Raji (cell line): ENCODE measurements around the gene WDFY2.

Experiments used
- POLR2A ChIP-seq: IDR thresholded peaks from 2 replicates; pipeline ENCODE4 v1.6.1; 2011; ENCODE audit warnings: low read depth, low read length, control low read depth; ENCODE audit not compliant: insufficient read depth

WDFY2 gene

DNA sequence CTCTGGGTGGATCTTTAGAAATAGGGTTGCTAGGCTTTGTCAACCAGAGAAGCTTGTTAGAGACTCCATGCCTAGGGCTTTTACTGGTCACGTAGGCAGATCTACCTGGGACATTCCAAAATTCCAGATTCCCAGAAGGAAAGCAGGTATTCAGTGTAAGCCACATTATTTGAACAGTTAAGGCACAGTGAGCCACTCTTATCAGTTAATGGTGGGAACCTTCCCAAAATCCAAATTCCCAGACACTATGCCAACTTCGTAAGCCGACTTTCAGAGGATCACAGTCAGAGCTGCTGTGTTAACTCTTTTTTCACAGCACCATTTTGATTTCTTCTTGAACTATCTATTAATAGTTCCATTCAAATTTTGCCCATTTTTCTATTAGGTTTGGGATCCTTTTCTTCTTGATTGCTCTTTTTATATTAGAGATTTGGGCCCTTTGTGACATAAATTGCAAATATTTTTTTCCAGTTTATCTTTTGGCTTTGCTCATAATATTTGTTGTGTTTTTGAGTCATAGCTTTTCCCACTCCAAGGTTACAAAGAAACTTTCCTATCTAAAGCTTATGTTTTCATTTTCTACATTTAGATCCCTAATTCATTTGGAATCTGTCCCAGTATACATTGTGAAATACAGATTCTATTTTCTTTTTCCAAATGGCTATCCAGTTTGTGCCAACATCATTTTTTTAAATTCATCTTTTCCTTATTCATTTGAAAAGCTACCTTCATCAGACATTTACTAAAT lies 142.4 kb downstream of the WDFY2 start:
- TF ChIP-seq POLR2A = no peak

DNA sequence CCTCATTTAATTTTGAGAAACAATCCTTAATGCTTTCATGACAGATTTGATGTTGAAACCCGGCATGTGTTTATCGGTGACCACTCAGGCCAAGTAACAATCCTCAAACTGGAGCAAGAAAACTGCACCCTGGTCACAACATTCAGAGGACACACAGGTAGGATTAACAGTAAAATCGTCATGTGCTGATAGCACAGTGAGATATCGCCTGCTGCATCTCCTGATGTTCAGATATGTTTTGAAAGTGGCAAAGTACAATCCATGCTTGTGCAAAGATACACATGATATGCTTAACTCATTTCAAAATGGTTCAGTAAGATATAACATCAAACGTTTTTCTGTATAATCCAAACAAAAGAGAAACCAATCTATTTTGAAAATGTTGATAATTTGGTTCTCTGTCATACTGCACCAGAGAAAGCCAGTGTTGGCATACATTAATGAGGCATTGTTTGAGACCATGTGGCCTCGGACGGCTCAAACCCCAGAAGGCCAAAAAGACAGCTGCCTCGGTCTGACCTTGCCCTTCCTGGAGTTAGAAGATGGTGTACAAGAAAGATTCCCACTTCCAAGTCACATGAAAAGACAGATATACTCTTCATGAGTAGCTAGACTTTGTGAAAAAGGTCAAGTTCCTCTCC lies 143.5 kb downstream of the WDFY2 start:
- TF ChIP-seq POLR2A = no peak

DNA sequence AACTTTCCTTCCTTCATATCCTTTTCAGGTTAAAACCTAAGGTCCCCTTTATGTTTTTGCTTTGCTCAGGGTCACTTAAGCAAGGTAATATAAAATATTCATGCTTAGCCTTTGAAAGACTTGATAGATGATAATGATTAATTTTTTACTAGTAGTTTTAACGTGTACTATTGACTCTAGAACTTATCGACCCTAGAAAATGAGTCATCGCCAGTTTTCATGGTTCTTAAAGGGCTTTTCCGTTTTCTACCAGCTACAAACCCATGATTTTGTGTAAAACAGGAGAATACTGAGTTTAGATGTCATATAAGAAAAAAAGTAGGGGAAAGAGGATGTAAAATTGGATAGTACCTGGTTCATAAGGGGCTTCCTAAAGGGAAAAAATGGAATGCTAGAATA lies 144.0 kb downstream of the WDFY2 start:
- TF ChIP-seq POLR2A = no peak

- TF ChIP-seq POLR2A = no peak
Observed at GRCh38 chr13:51728972-51729371, 144.7 kb downstream of the WDFY2 start.

GRCh38 chr13:51729866-51730553 lies 145.7 kb downstream of the WDFY2 start:
- no peak for TF ChIP-seq POLR2A

DNA sequence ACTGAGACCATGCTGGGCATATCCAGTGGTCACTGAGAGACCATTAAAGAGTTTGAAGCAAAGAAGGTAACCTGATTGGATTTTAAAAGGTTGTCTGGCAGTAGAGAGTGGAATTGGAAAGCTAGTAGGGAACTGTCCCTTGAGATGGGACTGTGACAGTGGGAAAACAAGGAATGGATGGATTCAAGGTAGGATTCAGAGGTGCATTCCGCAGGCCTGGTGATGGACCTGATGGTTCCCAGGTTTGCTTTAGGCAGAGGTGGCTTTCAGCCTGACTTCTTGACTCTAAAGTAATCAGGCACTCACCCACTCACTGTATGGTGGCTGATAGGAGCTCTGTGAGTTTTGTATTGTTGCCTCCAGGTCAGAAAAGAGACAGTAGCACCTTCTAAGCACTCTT lies 146.7 kb downstream of the WDFY2 start:
- no peak for TF ChIP-seq POLR2A

GRCh38 chr13:51731759-51732158 lies 147.5 kb downstream of the WDFY2 start:
- no peak for TF ChIP-seq POLR2A

DNA sequence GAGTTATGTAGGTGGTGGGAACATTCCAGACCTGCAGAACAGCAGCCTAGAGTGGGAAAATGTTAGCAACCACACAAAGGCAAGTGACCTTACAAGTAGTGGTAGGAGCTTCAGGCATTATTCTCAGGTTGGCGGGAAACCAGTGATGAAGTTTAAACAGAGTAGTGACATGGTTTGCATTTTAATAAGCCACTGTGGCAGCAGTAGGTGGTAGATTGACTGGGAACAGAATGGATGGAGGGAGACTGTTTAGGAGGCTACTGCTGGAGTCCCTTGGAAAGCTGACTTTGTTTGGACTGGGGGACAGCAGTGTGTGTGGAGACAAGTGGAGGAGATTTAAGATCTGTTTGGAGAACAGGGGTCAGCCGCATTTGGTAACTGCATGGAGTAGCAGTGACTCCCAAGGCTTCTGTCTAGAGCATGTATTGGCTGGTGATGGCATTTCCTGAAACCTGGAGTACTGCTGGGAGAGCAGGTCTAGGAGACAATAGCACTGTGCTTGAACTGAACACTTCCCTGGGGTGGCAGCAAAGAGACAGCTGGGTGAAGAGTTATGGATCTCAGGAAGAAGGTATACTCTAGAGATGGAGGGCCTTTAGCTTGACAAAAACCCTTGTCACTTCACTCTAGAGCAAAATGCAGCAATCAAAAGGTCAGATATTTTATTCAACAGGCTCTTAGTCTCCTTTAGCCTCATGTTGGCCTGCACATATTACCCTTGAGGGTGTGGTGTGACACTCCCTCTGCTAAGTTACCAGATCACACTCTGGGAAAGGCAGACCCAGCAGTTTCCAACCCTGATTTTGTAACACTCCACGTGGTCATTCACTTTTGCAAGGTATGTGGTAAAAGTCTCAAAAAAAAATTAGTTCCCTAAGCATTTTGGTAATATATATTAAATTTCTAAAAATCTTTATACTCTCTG lies 149.4 kb downstream of the WDFY2 start:
- no peak for TF ChIP-seq POLR2A

GRCh38 chr13:51734786-51735185 lies 150.5 kb downstream of the WDFY2 start:
- TF ChIP-seq POLR2A = no peak

DNA sequence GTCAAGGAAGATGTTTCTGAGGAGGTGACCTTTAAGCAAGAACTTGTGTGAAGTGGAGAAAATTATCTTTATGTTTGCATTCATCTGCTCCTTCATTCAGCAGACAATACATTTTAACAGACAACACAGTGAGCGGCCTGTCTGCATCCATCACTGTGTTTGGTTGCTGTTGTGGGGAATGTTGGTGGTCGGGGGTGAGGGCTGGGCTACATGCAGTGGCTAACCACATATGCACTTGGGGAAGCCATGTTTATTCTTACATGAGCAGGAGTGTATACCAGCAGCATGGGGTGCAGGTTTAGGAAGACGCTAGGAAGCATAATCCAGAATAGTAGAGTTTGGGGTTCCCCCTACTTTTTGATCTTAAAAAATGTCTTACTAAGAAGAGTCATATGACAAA lies 153.3 kb downstream of the WDFY2 start:
- TF ChIP-seq POLR2A = no peak

DNA sequence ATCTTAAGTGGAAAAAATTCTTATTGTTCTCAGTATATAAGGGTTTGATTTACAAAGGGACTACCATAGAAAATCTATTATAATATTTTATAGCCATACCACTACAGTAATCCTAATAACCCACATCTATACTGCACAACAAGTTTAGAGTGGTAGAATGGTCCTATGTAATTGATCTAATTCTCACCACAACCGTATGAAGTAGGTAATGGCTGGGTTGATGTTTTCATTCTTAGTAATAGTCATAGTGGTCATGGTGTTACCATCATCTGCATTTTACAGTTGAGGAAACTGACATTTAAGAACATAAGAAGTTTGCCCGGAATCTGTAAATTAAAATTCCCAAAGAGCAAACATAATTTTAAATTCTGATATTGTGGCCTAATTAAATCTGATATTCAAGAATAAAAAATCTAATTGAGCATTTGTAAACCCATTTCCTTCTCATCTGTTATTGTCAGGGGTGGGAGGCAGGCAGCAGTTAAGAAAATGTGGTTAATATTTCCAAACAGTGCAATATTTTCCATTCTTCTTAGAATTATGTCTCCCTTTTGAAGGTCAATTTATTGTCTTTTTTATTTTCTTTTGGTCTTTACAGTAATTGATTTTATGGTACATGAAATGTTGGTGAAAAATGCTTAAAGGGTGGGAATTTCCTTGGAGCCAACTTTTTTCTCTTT lies 154.1 kb downstream of the WDFY2 start:
- no peak for TF ChIP-seq POLR2A

GRCh38 chr13:51739027-51739764 lies 154.9 kb downstream of the WDFY2 start:
- TF ChIP-seq POLR2A = no peak

DNA sequence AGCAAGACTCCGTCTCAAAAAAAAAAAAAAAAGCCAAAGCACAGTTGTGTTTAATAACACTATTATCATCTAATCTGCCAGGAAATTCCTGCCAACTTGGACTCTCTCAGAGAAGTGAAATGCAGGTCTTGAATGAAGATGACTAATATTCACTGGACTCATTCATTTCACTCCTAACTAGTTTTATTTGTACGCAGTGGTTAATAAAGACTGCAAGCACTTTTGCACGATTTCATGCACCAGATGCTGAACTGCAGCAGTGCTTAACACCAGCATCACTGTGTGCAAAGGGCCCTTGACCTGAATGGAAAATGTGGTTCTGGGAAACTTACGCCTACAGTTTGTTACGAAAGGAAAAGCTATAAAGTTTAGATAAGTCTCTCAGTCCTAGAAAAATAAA lies 156.4 kb downstream of the WDFY2 start:
- no peak for TF ChIP-seq POLR2A

DNA sequence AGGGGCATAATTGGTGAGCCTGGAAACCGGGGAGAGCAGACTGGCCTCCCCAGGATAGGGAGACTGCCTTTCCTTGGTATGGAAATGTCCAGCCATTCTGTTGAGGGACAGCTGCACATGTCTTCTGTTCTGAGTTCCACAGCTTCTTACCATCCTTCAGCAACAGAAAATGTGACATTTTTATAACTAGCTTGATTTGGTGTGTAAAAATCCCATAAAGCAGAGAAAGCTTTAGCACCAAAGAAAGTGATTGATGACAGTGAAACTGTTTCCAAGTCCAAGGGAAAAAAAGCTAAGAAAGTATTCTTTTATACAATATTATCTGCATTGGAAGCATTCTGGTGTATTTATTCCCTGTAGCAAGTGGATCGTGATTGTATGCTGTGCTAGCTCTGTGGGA lies 157.8 kb downstream of the WDFY2 start:
- no peak for TF ChIP-seq POLR2A
